NCI-H2081 treated with DMSO at 0.1 percent for 48 hours (cell line): ENCODE measurements around the gene AXDND1.

Experiments
- DNase-seq: peaks from one replicate; lab custom pipeline; 2025; lab: John Stamatoyannopoulos, UW

The AXDND1 gene

GRCh38 chr1:179575497-179576314 lies 209.9 kb downstream of the AXDND1 start, which contains the start of gene NPHS2:
Gene NPHS2 (minus strand): TSS chr1:179575948. CDS start chr1:179575864, 84 bp downstream.
- DNase-seq: no peak

GRCh38 chr1:179576509-179576908 lies 210.7 kb downstream of the AXDND1 start:
- DNase-seq: no peak

GRCh38 chr1:179583771-179584320 lies 218.1 kb downstream of the AXDND1 start:
- no peak for DNase-seq

- DNase-seq: no peak
Measured at GRCh38 chr1:179586107-179586823, 220.5 kb downstream of the AXDND1 start.

- no peak for DNase-seq
Measured at GRCh38 chr1:179587336-179587735, 221.6 kb downstream of the AXDND1 start.

GRCh38 chr1:179588425-179589024 lies 222.8 kb downstream of the AXDND1 start:
- DNase-seq: no peak

- no peak for DNase-seq
Measured at GRCh38 chr1:179589509-179589908, 223.7 kb downstream of the AXDND1 start.

GRCh38 chr1:179590671-179591070 lies 224.9 kb downstream of the AXDND1 start:
- no peak for DNase-seq

GRCh38 chr1:179591253-179591591 lies 225.5 kb downstream of the AXDND1 start:
- no peak for DNase-seq

GRCh38 chr1:179591592-179592580 lies 226.1 kb downstream of the AXDND1 start, which contains the start of gene TDRD5:
Gene TDRD5 (plus strand): TSS chr1:179591832. CDS start chr1:179592616, 784 bp downstream.
- no peak for DNase-seq

- DNase-seq: no peak
Measured at GRCh38 chr1:179598631-179599030, 232.9 kb downstream of the AXDND1 start.

GRCh38 chr1:179599623-179600249 lies 234.0 kb downstream of the AXDND1 start:
- peak; percentile 48 for DNase-seq

- no peak for DNase-seq
Measured at GRCh38 chr1:179601093-179601492, 235.3 kb downstream of the AXDND1 start.
